ENCODE measurements around the gene XRRA1.

The XRRA1 gene

DNA sequence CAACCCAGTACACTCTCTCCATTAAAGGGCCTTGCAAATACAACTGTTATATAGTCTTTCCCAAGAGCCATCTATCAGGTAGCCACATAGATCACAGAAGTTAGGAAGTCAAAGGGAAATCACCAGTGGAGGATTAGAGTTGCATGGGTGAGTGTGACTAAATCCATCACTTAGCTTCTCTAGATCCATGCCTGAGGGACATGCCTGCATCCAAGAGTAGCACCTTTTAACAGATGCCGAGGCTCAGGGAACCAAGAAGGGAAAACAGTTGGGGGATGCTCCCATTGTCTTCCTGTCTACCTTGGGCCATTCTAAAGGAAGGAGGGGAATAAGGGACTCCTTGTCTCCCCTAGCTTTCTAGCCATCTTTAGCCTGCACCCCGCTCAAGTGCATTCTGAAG, 77.9 kb downstream of the XRRA1 start:
- Mint-ChIP-seq H3K27me3 (no peaks in the 10 kb centered on the region), H3K4me3 (no peak overlapping the region), H3K4me1 (no peaks in the 10 kb centered on the region), H3K36me3 (peaks cover 75% of the 10 kb centered on the region), H3K9me3 (peaks cover 33% of the 10 kb centered on the region), H3K27ac (no peak overlapping the region)

GRCh38 chr11:74870485-74870884, 78.4 kb downstream of the XRRA1 start:
- Mint-ChIP-seq H3K27me3 (no peaks in the 10 kb centered on the region), H3K4me1 (no peaks in the 10 kb centered on the region), H3K36me3 (peaks cover 77% of the 10 kb centered on the region), H3K9me3 (peaks cover 33% of the 10 kb centered on the region), H3K27ac (no peak overlapping the region), H3K4me3 (no peak overlapping the region)

DNA sequence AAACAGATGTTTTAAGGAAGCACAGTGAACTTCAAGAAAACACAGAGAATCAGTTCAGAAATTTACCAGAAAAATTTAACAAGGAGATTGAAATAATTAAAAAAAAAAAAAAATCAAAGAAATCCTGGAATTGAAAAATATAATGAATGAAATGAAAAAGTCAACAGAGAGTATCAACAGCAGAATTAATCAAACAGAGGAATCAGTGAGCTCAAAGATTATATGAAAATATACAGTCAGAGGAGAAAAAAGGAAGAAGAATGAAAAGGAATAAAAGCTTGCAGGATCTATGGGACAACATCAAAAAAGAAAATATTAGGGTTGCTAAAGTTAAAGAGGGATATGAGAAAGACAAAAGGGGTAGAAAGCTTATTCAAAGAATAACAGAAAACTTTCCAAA, 82.3 kb downstream of the XRRA1 start:
- Mint-ChIP-seq H3K36me3 (peaks cover 81% of the 10 kb centered on the region), H3K4me3 (no peak overlapping the region), H3K4me1 (no peaks in the 10 kb centered on the region), H3K27ac (no peak overlapping the region), H3K27me3 (no peaks in the 10 kb centered on the region), H3K9me3 (peaks cover 35% of the 10 kb centered on the region)

- H3K27ac Mint-ChIP-seq: no peak overlapping the region
- peaks cover 28% of the 10 kb centered on the region for H3K9me3 Mint-ChIP-seq
- H3K36me3 Mint-ChIP-seq: peaks cover 78% of the 10 kb centered on the region
- no peaks in the 10 kb centered on the region for H3K27me3 Mint-ChIP-seq
- no peaks in the 10 kb centered on the region for H3K4me1 Mint-ChIP-seq
- no peak overlapping the region for H3K4me3 Mint-ChIP-seq
Measured at GRCh38 chr11:74863410-74863809, 85.5 kb downstream of the XRRA1 start.

DNA sequence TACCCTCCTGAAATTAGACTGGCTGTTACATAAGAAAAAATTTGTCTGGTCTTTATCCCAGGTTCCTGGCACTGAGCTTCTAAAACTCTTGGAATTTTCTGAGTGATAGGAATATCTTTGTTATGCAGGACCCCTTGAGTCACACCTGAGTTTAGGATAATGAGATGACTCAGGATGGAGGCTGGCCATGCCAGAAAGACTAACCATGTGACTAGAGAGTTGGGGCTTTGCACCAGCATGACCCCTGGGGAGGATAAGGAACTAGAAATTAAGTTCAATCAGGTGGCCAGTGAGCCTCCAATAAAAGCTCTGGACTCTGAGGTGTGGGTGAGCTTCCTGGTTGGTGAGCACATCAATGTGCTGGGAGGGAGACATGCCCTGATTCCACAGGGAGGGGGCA, 88.1 kb downstream of the XRRA1 start:
- no peak overlapping the region for H3K4me3 Mint-ChIP-seq
- no peaks in the 10 kb centered on the region for H3K4me1 Mint-ChIP-seq
- H3K27ac Mint-ChIP-seq: no peak overlapping the region
- peaks cover 12% of the 10 kb centered on the region for H3K9me3 Mint-ChIP-seq
- H3K27me3 Mint-ChIP-seq: no peaks in the 10 kb centered on the region
- H3K36me3 Mint-ChIP-seq: peaks cover 72% of the 10 kb centered on the region

DNA sequence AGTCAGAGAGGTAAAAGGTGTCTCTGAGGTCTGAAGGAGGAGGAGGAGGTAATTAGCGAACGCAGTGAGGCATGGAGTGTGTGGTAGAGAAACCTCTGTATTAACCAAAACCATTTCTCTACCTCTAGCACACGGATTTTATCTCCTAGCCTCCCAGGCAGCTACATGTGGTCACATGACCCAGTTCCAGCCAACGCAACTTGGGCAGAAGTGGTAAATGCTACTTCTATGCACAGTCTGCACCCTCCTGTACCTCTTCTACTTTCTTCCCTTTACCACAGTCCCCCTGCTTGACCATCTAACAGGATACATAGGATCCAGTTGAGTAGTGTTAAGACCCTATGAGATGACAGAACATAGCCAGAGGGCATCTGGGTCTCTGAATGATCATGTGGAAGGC, 95.7 kb downstream of the XRRA1 start:
- Mint-ChIP-seq H3K36me3 (peaks cover 38% of the 10 kb centered on the region), H3K27ac (no peak overlapping the region), H3K4me1 (no peaks in the 10 kb centered on the region), H3K27me3 (no peaks in the 10 kb centered on the region), H3K4me3 (no peak overlapping the region), H3K9me3 (no peaks in the 10 kb centered on the region)

DNA sequence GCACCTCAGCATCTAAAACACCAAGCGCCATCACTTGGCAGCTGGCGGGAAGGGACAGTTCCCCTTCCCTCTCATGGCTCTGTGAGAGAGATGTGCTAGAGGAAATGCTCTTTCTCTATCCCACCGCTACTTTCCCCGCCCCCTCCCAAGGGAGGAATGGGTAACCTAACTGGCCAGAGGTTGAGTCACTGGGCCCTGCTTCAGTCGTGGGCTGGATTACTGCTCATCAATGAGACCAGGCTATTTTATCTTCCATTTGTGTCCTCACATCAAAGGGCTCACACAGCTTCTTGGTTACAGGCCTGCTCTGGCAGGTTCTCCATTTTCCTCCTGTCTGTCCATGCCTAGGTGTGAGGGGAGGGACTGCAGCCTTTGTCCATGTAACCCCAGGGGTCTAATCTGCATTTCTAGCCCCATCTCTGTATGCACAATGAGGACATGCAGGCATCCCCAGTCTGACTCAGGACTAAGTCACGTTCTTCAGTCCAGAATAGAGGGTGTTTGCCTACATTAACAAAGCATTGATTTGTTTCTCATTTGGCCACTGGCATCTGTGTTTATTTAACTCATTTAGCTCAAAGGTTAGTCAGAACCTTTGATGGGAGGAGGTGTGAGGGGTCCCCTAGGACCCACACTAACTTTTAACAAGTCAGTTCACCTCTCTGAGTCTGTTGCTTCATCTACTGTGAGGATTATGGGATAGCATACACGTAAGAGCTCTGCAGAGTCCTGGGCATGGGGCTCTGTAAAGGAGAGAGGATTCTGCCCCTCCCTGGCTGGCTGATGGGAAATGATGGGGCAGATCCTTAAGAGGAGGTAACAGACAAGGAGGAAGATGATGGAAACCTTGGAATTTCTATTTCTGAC, 99.1 kb downstream of the XRRA1 start:
- H3K27ac Mint-ChIP-seq: no peak overlapping the region

GRCh38 chr11:74847895-74848294, 101.0 kb downstream of the XRRA1 start:
- Mint-ChIP-seq H3K27me3 (no peaks in the 10 kb centered on the region), H3K36me3 (peaks cover 32% of the 10 kb centered on the region), H3K4me3 (no peak overlapping the region), H3K27ac (no peak overlapping the region), H3K9me3 (no peaks in the 10 kb centered on the region), H3K4me1 (peaks cover 16% of the 10 kb centered on the region)

More for the DNA sequence above, 99.1 kb downstream of the XRRA1 start:
- H3K27me3 Mint-ChIP-seq: no peaks in the 10 kb centered on the region
- H3K4me1 Mint-ChIP-seq: peaks cover 16% of the 10 kb centered on the region
- no peak overlapping the region for H3K4me3 Mint-ChIP-seq
- no peaks in the 10 kb centered on the region for H3K9me3 Mint-ChIP-seq
- peaks cover 35% of the 10 kb centered on the region for H3K36me3 Mint-ChIP-seq

DNA sequence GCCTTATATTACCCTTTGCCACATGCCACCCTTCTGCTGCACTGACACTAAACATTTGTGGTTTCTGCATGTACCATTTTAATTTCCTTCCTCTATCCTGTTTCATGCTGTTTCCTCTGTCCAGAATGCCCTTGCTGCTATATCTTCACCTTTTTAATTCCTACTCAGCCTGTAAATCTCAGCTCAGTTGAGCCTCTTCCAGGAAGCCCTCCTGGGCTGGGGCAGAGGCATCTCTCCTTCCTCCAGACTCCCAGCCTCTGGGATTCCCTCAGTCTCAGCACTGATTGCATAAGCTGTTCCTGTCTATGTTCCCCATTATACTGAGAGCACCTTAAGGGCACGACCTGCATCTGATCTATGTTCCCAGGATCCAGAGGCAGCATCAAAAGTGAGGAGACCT, 101.5 kb downstream of the XRRA1 start:
- H3K27me3 Mint-ChIP-seq: no peaks in the 10 kb centered on the region
- H3K9me3 Mint-ChIP-seq: no peaks in the 10 kb centered on the region
- peaks cover 32% of the 10 kb centered on the region for H3K36me3 Mint-ChIP-seq
- peaks cover 16% of the 10 kb centered on the region for H3K4me1 Mint-ChIP-seq
- no peak overlapping the region for H3K4me3 Mint-ChIP-seq
- no peak overlapping the region for H3K27ac Mint-ChIP-seq

DNA sequence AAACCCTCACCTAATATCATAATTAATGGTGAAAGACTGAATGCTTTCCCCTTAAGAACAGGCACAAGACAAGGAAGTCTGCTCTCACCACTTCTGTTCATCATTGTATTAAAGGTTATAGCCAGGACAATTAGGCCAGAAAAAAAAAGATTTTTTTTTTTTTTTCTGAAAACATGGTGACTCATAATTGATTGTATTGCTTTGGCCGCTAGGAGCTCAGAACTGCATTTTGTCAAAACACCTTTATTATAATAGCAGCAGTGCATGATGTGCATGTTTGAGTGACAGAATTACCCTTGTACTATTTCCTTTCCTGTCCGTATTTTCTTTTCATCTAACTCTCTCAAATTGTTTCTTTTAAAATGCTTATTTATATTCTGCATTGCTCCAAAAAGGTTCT, 102.1 kb downstream of the XRRA1 start:
- H3K27me3 Mint-ChIP-seq: no peaks in the 10 kb centered on the region
- no peaks in the 10 kb centered on the region for H3K9me3 Mint-ChIP-seq
- peaks cover 16% of the 10 kb centered on the region for H3K4me1 Mint-ChIP-seq
- H3K27ac Mint-ChIP-seq: no peak overlapping the region
- H3K36me3 Mint-ChIP-seq: peaks cover 31% of the 10 kb centered on the region
- H3K4me3 Mint-ChIP-seq: no peak overlapping the region

GRCh38 chr11:74845978-74846517, 102.8 kb downstream of the XRRA1 start:
- Mint-ChIP-seq H3K4me3 (no peak overlapping the region), H3K4me1 (peaks cover 16% of the 10 kb centered on the region), H3K27me3 (no peaks in the 10 kb centered on the region), H3K9me3 (no peaks in the 10 kb centered on the region), H3K27ac (no peak overlapping the region), H3K36me3 (peaks cover 31% of the 10 kb centered on the region)

- H3K4me3 Mint-ChIP-seq: no peak overlapping the region
- no peaks in the 10 kb centered on the region for H3K9me3 Mint-ChIP-seq
- peaks cover 26% of the 10 kb centered on the region for H3K36me3 Mint-ChIP-seq
- H3K4me1 Mint-ChIP-seq: peaks cover 16% of the 10 kb centered on the region
- H3K27ac Mint-ChIP-seq: no peak overlapping the region
- no peaks in the 10 kb centered on the region for H3K27me3 Mint-ChIP-seq
Measured at GRCh38 chr11:74844865-74845264, 104.0 kb downstream of the XRRA1 start.

DNA sequence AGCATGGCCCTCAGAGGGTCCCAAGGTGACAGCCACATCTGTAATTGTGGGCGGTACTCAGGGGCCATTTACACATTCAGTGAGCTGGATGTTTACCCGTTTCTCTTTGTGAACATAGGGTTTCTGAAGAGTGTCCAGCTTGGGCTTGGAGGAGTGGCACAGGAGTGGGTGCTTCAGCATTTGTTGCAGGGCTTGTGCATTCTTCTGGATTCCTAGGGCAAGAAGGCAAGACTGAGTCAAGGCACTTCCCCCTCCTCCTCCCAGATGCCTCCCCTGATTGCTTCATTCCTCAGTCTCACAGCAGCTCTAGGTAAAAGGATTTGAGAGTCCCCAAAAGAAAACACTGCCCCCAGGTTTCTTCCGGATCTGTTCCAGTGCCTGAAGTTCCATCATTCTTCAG, 104.8 kb downstream of the XRRA1 start:
- no peak overlapping the region for H3K27ac Mint-ChIP-seq
- H3K4me3 Mint-ChIP-seq: no peak overlapping the region
- H3K9me3 Mint-ChIP-seq: no peaks in the 10 kb centered on the region
- no peaks in the 10 kb centered on the region for H3K27me3 Mint-ChIP-seq
- H3K4me1 Mint-ChIP-seq: peaks cover 16% of the 10 kb centered on the region
- peaks cover 24% of the 10 kb centered on the region for H3K36me3 Mint-ChIP-seq

- Mint-ChIP-seq H3K27me3 (no peaks in the 10 kb centered on the region), H3K4me3 (no peak overlapping the region), H3K4me1 (peaks cover 16% of the 10 kb centered on the region), H3K9me3 (no peaks in the 10 kb centered on the region), H3K36me3 (peaks cover 24% of the 10 kb centered on the region), H3K27ac (no peak overlapping the region)
Measured at GRCh38 chr11:74842967-74843366, 105.9 kb downstream of the XRRA1 start.

GRCh38 chr11:74840486-74840885, 108.4 kb downstream of the XRRA1 start:
- Mint-ChIP-seq H3K4me3 (no peak overlapping the region), H3K36me3 (peaks cover 24% of the 10 kb centered on the region)

DNA sequence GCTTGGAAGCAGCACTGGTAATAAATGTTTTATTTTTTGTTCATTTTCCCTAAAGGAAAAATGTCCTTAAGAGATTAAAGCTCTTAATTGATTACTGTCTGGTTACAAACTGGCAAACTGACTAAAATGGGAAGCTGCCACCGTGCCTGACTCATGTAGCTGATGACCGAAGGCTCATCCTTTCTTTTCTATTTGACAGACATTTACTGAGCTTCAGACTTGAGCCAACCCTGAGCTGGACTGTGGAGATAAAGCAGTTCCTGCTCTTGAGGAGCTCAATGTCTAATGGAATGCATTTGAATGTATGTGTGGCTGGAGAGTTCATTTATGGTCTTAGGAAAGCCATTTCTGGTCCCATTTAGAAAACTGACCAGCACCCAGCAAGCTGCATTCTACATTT, 108.9 kb downstream of the XRRA1 start:
- Mint-ChIP-seq H3K4me1 (no peaks in the 10 kb centered on the region), H3K27me3 (no peaks in the 10 kb centered on the region), H3K36me3 (peaks cover 23% of the 10 kb centered on the region), H3K9me3 (no peaks in the 10 kb centered on the region), H3K4me3 (no peak overlapping the region), H3K27ac (no peak overlapping the region)

More at GRCh38 chr11:74840486-74840885, 108.4 kb downstream of the XRRA1 start:
- no peaks in the 10 kb centered on the region for H3K4me1 Mint-ChIP-seq
- H3K27me3 Mint-ChIP-seq: no peaks in the 10 kb centered on the region
- no peaks in the 10 kb centered on the region for H3K9me3 Mint-ChIP-seq
- no peak overlapping the region for H3K27ac Mint-ChIP-seq
